Fibroblast of lung (primary cell): ENCODE measurements around the gene PLAC8L1. TPM values are rescaled to one million over a fixed set of nuclear protein-coding genes. Genes with fewer than 3 reads are reported as not detected.

ENCODE experiments used
- DNase-seq, 2 donors: peaks; one replicate each; pipeline versions ENCODE4 v3.0.0 to v3.0.0-alpha.2; 2010; ENCODE audit warnings: low read depth in 2 of 2
- H2AFZ ChIP-seq: 2 replicates; pipeline ENCODE4 v1.5.1; 2012; ENCODE audit warnings: low read length, control low read depth, inconsistent platforms
- H3K27ac ChIP-seq: 2 replicates; pipeline ENCODE4 v1.5.1; 2011; ENCODE audit warnings: low read length, control low read depth; ENCODE audit not compliant: insufficient read depth
- H3K27me3 ChIP-seq: 2 replicates; pipeline ENCODE4 v1.5.1; 2011; ENCODE audit warnings: mild to moderate bottlenecking, low read length; ENCODE audit not compliant: control insufficient read depth, insufficient read depth
- H3K36me3 ChIP-seq: 2 replicates; pipeline ENCODE4 v1.5.1; 2011; ENCODE audit warnings: low read length; ENCODE audit not compliant: control insufficient read depth, insufficient read depth
- H3K4me1 ChIP-seq: 2 replicates; pipeline ENCODE4 v1.5.1; 2011; ENCODE audit warnings: low read length; ENCODE audit not compliant: control insufficient read depth, insufficient read depth; ENCODE audit errors: extremely low read depth
- H3K4me2 ChIP-seq: 2 replicates; pipeline ENCODE4 v1.5.1; 2011; ENCODE audit warnings: low read length, control low read depth; ENCODE audit not compliant: insufficient read depth; ENCODE audit errors: extremely low read depth
- H3K4me3 ChIP-seq, 4 experiments: fragments of 200-600 bp in 1 of 4; sonication (generic) in 1 of 4; replicated peaks in 1 of 4; 2 replicates each; pipeline ENCODE4 v1.5.1; 2011 to 2016; ENCODE audit warnings: low read length in 4 of 4, low read depth in 3 of 4, mild to moderate bottlenecking in 3 of 4, control low read depth in 2 of 4, inconsistent platforms in 1 of 4, mixed read lengths in 1 of 4; ENCODE audit not compliant: insufficient read depth in 1 of 4; ENCODE audit errors: control extremely low read depth in 1 of 4
- H3K79me2 ChIP-seq: 2 replicates; pipeline ENCODE4 v1.5.1; 2012; ENCODE audit warnings: mild to moderate bottlenecking, low read length, inconsistent platforms; ENCODE audit not compliant: control insufficient read depth, insufficient read depth
- H3K9ac ChIP-seq: 2 replicates; pipeline ENCODE4 v1.5.1; 2011; ENCODE audit warnings: mild to moderate bottlenecking, low read length, control low read depth; ENCODE audit not compliant: insufficient read depth
- H3K9me3 ChIP-seq: 2 replicates; pipeline ENCODE4 v1.5.1; 2012; ENCODE audit warnings: low read depth, low read length; ENCODE audit not compliant: control insufficient read depth, insufficient read depth
- H4K20me1 ChIP-seq: 2 replicates; pipeline ENCODE4 v1.5.1; 2011; ENCODE audit warnings: low read length; ENCODE audit not compliant: control insufficient read depth, insufficient read depth; ENCODE audit errors: extremely low read depth
- EZH2 ChIP-seq: IDR thresholded peaks from 2 replicates; pipeline ENCODE4 v1.5.1; 2012; ENCODE audit warnings: low read length, control low read depth, mild to moderate bottlenecking; ENCODE audit errors: missing control alignments
- polyA minus RNA-seq: library from RNA; depleted of rRNA, polyadenylated mRNA; stranded (reverse); fragments of >200 nt; gene quantifications from 2 replicates; pipeline ENCODE4 v1.2.3, GENCODE V29; 2011; ENCODE audit warnings: low replicate concordance
- polyA plus RNA-seq, 2 donors: library from polyadenylated mRNA; depleted of rRNA in 1 of 2; stranded (reverse) in 1 of 2; unstranded in 1 of 2; fragments of >200 nt; gene quantifications; 2 replicates each; pipeline ENCODE4 v1.2.1, GENCODE V29; 2011 to 2012; ENCODE audit warnings: missing spikeins in 1 of 2
- total RNA-seq: library from RNA; depleted of rRNA; stranded (reverse); fragments of >200 nt; gene quantifications from 2 replicates; pipeline ENCODE4 v1.2.1, GENCODE V29; 2014
- TF ChIP-seq, protein P1 (sequence below), 2 donors: IDR thresholded peaks in 1 of 2; conservative IDR thresholded peaks in 1 of 2; 1 replicate in 1 of 2; 2 replicates in 1 of 2; pipeline ENCODE4 v1.5.1; 2011 to 2012; ENCODE audit warnings: low read length in 2 of 2, control low read depth in 1 of 2, inconsistent platforms in 1 of 2, low read depth in 1 of 2, mild to moderate bottlenecking in 1 of 2

The PLAC8L1 gene, protein sequence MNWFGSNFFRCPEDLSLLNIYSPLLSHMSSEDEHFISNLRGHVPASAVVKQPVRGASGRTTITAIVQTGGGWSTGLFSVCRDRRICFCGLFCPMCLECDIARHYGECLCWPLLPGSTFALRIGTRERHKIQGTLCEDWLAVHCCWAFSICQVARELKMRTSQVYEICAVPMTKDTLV
- total RNA-seq (not detected in 2 replicates), polyA plus RNA-seq (not detected in 2 replicates), polyA minus RNA-seq (not detected in 2 replicates)
- not detected in 2 replicates for polyA plus RNA-seq (2012)

DNA sequence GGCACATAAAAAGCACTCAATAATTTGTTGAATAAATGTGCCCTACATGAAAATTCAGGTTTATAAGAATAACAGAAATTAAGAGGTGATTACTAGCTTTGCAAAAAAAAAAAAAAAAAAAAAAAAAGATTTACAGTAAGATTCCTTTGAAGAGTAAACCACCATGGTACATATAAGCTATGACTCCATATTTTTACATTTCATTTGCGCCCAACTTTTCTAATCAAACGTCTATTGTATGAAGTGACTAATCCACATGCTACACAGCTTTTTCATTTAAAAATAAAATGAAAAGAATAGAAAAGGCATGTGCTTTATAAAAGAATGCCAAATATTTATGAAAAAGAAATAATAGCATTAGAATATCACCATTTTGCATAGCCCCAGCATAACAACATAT is at the start of gene PLAC8L1:
PLAC8L1 (minus strand) TSS at position 101 of the 400 bp plus-strand sequence. CDS start 1,266 bp downstream, outside the sequence.
- Histone ChIP-seq H4K20me1 (no peaks in the 10 kb centered on the region), H3K4me1 (no peaks in the 10 kb centered on the region), H3K36me3 (no peaks in the 10 kb centered on the region), H2AFZ (no peak within 1 kb of the TSS), H3K79me2 (no peaks in the 10 kb centered on the region), H3K9me3 (no peaks in the 10 kb centered on the region), H3K4me3 (no peak within 1 kb of the TSS), H3K9ac (no peak within 1 kb of the TSS), H3K4me2 (no peak within 1 kb of the TSS), H3K27ac (no peak within 1 kb of the TSS), H3K27me3 (no peaks in the 10 kb centered on the region)
- no peak for DNase-seq
- TF ChIP-seq EZH2, result no peak
- TF ChIP-seq, protein P1, sequence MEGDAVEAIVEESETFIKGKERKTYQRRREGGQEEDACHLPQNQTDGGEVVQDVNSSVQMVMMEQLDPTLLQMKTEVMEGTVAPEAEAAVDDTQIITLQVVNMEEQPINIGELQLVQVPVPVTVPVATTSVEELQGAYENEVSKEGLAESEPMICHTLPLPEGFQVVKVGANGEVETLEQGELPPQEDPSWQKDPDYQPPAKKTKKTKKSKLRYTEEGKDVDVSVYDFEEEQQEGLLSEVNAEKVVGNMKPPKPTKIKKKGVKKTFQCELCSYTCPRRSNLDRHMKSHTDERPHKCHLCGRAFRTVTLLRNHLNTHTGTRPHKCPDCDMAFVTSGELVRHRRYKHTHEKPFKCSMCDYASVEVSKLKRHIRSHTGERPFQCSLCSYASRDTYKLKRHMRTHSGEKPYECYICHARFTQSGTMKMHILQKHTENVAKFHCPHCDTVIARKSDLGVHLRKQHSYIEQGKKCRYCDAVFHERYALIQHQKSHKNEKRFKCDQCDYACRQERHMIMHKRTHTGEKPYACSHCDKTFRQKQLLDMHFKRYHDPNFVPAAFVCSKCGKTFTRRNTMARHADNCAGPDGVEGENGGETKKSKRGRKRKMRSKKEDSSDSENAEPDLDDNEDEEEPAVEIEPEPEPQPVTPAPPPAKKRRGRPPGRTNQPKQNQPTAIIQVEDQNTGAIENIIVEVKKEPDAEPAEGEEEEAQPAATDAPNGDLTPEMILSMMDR (conservative IDR thresholded peaks at IDR 0.05 in 1 of 2, IDR thresholded peaks at IDR 0.05 in 1 of 2; ENCODE audit: low read depth in 1 of 2, low read length in 2 of 2), result no peak

DNA sequence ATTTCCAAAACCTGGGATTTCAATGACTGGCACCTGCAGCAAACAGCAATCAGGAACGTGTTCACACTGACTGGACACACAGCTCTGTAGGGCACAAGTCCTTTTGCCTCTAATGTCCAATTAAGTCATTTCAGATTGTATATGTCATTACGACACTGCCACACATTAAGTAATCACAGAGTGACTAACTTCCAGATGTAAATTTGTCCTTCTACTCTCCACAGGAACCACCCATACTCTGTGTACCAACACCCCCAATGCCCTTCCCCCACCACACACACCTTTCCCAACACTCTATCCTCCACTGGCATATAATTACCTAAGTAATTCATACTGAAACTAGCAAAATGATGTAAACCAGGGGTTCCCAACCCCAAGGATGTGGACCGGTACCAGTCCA is 46.6 kb upstream of the PLAC8L1 start:
- H3K4me2 ChIP-seq, result no peak overlapping the region
- no peak overlapping the region for H3K4me3 ChIP-seq
- peaks cover under 1% of the 10 kb centered on the region for H3K36me3 ChIP-seq
- H3K9me3 ChIP-seq, result no peaks in the 10 kb centered on the region
- H3K4me1 ChIP-seq, result no peaks in the 10 kb centered on the region
- H3K9ac ChIP-seq, result no peak overlapping the region
- H3K79me2 ChIP-seq, result no peaks in the 10 kb centered on the region
- H3K27ac ChIP-seq, result no peak overlapping the region
- H2AFZ ChIP-seq, result no peak overlapping the region
- TF ChIP-seq, protein P1 (conservative IDR thresholded peaks at IDR 0.05 in 1 of 2, IDR thresholded peaks at IDR 0.05 in 1 of 2; ENCODE audit: low read depth in 1 of 2, low read length in 2 of 2), result no peak
- no peak for TF ChIP-seq EZH2
- no peaks in the 10 kb centered on the region for H3K27me3 ChIP-seq
- no peak for DNase-seq
- no peaks in the 10 kb centered on the region for H4K20me1 ChIP-seq

DNA sequence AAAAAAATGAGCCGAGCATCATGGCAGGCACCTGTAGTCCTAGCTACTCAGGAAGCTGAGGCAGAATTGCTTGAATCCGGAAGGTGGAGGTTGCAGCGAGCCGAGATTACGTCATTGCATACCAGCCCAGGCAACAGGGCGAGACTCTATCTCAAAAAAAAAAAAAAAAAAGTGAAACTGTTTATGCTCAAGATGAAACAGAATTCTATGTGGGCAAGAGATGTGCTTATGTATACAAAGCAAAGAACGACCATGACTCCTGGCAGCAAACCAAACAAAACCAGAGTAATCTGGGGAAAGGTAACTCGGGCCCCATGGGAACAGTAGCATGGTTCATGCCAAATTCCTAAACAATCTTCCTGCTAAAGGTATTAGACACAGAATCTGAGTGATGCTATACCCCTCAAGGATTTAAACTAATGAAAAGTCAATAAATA is 32.6 kb upstream of the PLAC8L1 start:
- no peaks in the 10 kb centered on the region for H3K36me3 ChIP-seq
- no peak overlapping the region for H3K4me2 ChIP-seq
- H3K27ac ChIP-seq, result no peak overlapping the region
- no peak overlapping the region for H2AFZ ChIP-seq
- no peaks in the 10 kb centered on the region for H3K9me3 ChIP-seq
- no peaks in the 10 kb centered on the region for H3K27me3 ChIP-seq
- no peaks in the 10 kb centered on the region for H3K79me2 ChIP-seq
- no peak overlapping the region for H3K4me3 ChIP-seq
- H3K9ac ChIP-seq, result no peak overlapping the region
- peak; percentile 50 to 66 for DNase-seq
- no peaks in the 10 kb centered on the region for H3K4me1 ChIP-seq
- no peak for TF ChIP-seq EZH2
- TF ChIP-seq, protein P1 (conservative IDR thresholded peaks at IDR 0.05 in 1 of 2, IDR thresholded peaks at IDR 0.05 in 1 of 2; ENCODE audit: low read depth in 1 of 2, low read length in 2 of 2), result no peak
- H4K20me1 ChIP-seq, result no peaks in the 10 kb centered on the region
